Measurements from ENCODE around the gene SMPD3. TPM values are rescaled to one million over a fixed set of nuclear protein-coding genes. Genes with fewer than 3 reads are reported as not detected.

SMPD3 gene
- total and polyA plus RNA-seq, 2 of the 4 experiments (the other 2 are of a cell fraction) = not detected

GRCh38 chr16:68356249-68356918 is 91.9 kb downstream of the SMPD3 start:
- in situ Hi-C loops (cut with MboI; ENCODE audit: low sequenced_read_pairs) = no loop called here

More at GRCh38 chr16:68356249-68356918, 91.9 kb downstream of the SMPD3 start:
- POLR2A ChIA-PET (ENCODE audit: unreplicated experiment) = no interaction called here
- Histone ChIP-seq H3K27me3 (ENCODE audit: control insufficient read depth, insufficient read depth, low read length) (no peaks in the 10 kb centered on the region), H3K9ac (ENCODE audit: low read depth, low read length) (no peak overlapping the region), H4K5ac (ENCODE audit: low read depth, low read length) (no peak overlapping the region), H2AFZ (replicated peaks; ENCODE audit: low read length, poor library complexity) (no peak overlapping the region), H3K56ac (ENCODE audit: extremely low read depth, insufficient read depth, low read length) (no peak overlapping the region), H3K4ac (ENCODE audit: low read depth, low read length) (no peak overlapping the region), H2BK120ac (ENCODE audit: low read depth, low read length) (no peak overlapping the region), H4K20me1 (ENCODE audit: insufficient read depth, low read length) (no peaks in the 10 kb centered on the region; the same call in 1 of the 2 replicates), H3K4me2 (ENCODE audit: low read depth, low read length) (no peak overlapping the region), H3K4me1 (ENCODE audit: control insufficient read depth, insufficient read depth, low read length) (no peaks in the 10 kb centered on the region), H2AK5ac (ENCODE audit: low read depth, low read length) (no peak overlapping the region), H4K8ac (ENCODE audit: low read depth in 2 of 2, low read length in 2 of 2) (no peak overlapping the region), H3K9me1 (ENCODE audit: insufficient read depth, low read length) (no peaks in the 10 kb centered on the region), H2AK9ac (replicated peaks; ENCODE audit: low read depth, low read length, poor library complexity) (no peak overlapping the region), H3K36me3 (ENCODE audit: control insufficient read depth, insufficient read depth, low read length) (peaks cover 56% of the 10 kb centered on the region), H3K14ac (replicated peaks; ENCODE audit: low read depth, low read length) (no peak overlapping the region), H3K9me3 (ENCODE audit: control insufficient read depth, insufficient read depth, low read length) (no peaks in the 10 kb centered on the region), H2BK15ac (ENCODE audit: low read depth, low read length) (no peak overlapping the region), H3K79me1 (ENCODE audit: low read depth in 1 of 2, low read length in 2 of 2) (no peaks in the 10 kb centered on the region; a peak in 1 of 4 replicates), H4K91ac (ENCODE audit: insufficient read depth, low read depth, low read length) (no peak overlapping the region), H3K18ac (ENCODE audit: low read depth, low read length) (no peak overlapping the region), H3K4me3 (ENCODE audit: insufficient read depth, low read depth, low read length) (no peak overlapping the region), H2BK20ac (ENCODE audit: low read depth, low read length) (no peak overlapping the region), H3K27ac (ENCODE audit: insufficient read depth, low read length) (no peak overlapping the region), H3K23ac (ENCODE audit: low read depth, low read length) (no peak overlapping the region), H2BK5ac (ENCODE audit: low read depth, low read length, poor library complexity, severe bottlenecking) (no peak overlapping the region)
- DNase-seq (no peak), ATAC-seq (ENCODE audit: low read depth) (no peak)
- intact Hi-C loops (cut with micrococcal nuclease) = no loop called here
- no TSS peak for BruUV-seq (replicated peaks)
- CTCF ChIA-PET = no interaction called here
- TF ChIP-seq MXI1 (IDR thresholded peaks at IDR 0.05; ENCODE audit: borderline replicate concordance, low read depth, low read length) = no peak
- no peak for TF ChIP-seq RCOR1 (IDR thresholded peaks at IDR 0.05; ENCODE audit: insufficient replicate concordance, low read length)
- no peak for TF ChIP-seq NFE2L2 (IDR thresholded peaks at IDR 0.05; ENCODE audit: low read depth, low read length)
- no peak for TF ChIP-seq USF2 (IDR thresholded peaks at IDR 0.05; ENCODE audit: low read depth, low read length)
- TF ChIP-seq POLR2A (IDR thresholded peaks at IDR 0.05; ENCODE audit: low read depth, low read length) = no peak
- TF ChIP-seq MAZ (IDR thresholded peaks at IDR 0.05; ENCODE audit: borderline replicate concordance, low read depth, low read length) = no peak
- no peak for TF ChIP-seq BHLHE40 (IDR thresholded peaks at IDR 0.05; ENCODE audit: low read depth, low read length)
- no peak for TF ChIP-seq MAFK (IDR thresholded peaks at IDR 0.05; ENCODE audit: low read depth, low read length)
- no peak for TF ChIP-seq CHD1 (IDR thresholded peaks at IDR 0.05; ENCODE audit: low read depth, low read length)
- TF ChIP-seq FOS (IDR thresholded peaks at IDR 0.05; ENCODE audit: low read depth, low read length) = no peak
- TF ChIP-seq RFX5 (IDR thresholded peaks at IDR 0.05; ENCODE audit: low read depth, low read length) = no peak
- no peak for TF ChIP-seq CEBPB (IDR thresholded peaks at IDR 0.05; ENCODE audit: low read depth, low read length)
- no peak for TF ChIP-seq RAD21 (IDR thresholded peaks at IDR 0.05; ENCODE audit: low read length)
- TF ChIP-seq SMC3 (IDR thresholded peaks at IDR 0.05; ENCODE audit: low read depth, low read length) = no peak
- TF ChIP-seq ELK1 (IDR thresholded peaks at IDR 0.05; ENCODE audit: borderline replicate concordance, low read depth, low read length) = no peak
- no peak for TF ChIP-seq CTCF (conservative IDR thresholded peaks at IDR 0.05; ENCODE audit: low read depth, low read length)
- WGBS, 2 experiments (ENCODE audit: extremely low coverage in 2 of 2, insufficient read length in 1 of 2) = 94% methylated on average over 8 of the region's 28 CpGs; no CpG with 5 or more reads in 1 of the 2 experiments
- dilution Hi-C loops (cut with HindIII; ENCODE audit: low sequenced_read_pairs, unreplicated experiment) = no loop called here

Measured in IMR-90 (cell line).